Airway epithelial cell (primary cell): ENCODE measurements around the gene BATF2. TPM values are rescaled to one million over a fixed set of nuclear protein-coding genes. Genes with fewer than 3 reads are reported as not detected.

Source experiments
- total RNA-seq: library from RNA; depleted of rRNA; stranded (reverse); fragments of >200 nt; gene quantifications from 2 replicates; pipeline ENCODE4 v1.2.3, GENCODE V29; 2015

The BATF2 gene, protein sequence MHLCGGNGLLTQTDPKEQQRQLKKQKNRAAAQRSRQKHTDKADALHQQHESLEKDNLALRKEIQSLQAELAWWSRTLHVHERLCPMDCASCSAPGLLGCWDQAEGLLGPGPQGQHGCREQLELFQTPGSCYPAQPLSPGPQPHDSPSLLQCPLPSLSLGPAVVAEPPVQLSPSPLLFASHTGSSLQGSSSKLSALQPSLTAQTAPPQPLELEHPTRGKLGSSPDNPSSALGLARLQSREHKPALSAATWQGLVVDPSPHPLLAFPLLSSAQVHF
- 0.09 TPM in 1 of 2 replicates, not detected in the other for total RNA-seq

DNA sequence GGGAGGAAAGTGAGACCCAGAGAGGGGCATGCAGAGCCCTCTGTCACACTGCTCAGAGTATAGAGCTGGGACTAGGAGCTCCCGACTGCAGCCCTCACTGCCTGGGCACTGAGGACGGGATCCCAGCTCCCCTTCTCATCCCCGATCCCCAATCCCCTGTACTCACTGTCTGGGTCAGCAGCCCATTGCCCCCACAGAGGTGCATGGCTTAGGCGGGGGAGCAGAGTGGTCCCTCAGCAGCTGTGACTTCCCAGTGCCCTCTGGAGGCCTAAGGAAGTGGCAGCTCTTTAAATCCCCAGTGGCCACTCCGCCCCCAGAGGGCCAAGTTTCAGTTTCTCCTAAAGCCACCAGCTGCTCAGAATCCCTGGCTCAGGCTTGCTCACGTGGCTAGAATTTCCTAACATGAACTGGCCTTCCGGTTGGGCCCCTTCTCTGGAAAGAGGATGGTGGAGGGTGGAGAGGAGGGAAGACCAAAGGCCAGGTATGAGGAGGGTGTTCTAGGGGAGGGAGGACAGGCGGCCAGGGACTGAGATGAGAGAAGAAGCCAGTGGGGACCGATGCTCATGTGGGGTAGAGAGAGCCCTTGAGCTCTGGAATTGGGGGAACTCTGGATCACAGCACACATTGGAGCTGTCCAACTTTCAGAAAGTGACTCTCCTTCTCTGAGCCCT is at the start of gene BATF2:
TSS of gene BATF2 (minus strand) at position 262 of the 671 bp plus-strand sequence. CDS start at position 205, 57 bp downstream.

DNA sequence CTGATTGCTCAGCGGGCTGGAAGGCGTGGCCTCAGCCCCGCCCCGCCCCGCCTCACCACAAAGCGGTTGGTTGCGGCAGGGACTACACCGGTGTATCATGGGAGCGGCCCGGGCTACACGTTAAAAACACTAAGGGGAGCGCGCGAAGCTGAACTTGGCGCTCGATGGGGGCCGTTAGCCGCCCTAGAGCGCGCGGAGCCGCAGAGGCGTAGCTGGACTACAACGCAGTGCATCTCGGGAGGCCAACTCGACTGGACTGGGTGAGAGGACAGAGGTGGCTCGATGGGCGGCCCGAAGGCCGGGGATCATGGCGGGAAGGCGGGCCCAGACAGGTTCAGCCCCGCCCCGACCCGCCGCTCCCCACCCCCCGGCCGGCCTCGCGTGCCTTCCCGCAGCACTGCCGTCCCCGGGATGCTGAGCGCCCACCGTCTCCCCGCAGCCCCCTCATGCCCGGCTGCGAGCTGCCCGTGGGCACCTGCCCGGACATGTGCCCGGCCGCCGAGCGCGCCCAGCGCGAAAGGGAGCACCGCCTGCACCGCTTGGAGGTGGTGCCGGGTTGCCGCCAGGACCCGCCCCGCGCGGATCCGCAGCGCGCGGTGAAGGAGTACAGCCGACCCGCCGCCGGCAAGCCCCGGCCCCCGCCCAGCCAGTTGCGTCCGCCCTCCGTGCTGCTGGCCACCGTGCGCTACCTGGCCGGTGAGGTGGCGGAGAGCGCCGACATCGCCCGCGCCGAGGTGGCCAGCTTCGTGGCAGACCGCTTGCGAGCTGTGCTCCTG is 44.3 kb upstream of the BATF2 start, which contains the start of gene SAC3D1:
TSS of gene SAC3D1 (plus strand) at position 364 of the 776 bp plus-strand sequence. CDS start at position 447, 83 bp downstream.

DNA sequence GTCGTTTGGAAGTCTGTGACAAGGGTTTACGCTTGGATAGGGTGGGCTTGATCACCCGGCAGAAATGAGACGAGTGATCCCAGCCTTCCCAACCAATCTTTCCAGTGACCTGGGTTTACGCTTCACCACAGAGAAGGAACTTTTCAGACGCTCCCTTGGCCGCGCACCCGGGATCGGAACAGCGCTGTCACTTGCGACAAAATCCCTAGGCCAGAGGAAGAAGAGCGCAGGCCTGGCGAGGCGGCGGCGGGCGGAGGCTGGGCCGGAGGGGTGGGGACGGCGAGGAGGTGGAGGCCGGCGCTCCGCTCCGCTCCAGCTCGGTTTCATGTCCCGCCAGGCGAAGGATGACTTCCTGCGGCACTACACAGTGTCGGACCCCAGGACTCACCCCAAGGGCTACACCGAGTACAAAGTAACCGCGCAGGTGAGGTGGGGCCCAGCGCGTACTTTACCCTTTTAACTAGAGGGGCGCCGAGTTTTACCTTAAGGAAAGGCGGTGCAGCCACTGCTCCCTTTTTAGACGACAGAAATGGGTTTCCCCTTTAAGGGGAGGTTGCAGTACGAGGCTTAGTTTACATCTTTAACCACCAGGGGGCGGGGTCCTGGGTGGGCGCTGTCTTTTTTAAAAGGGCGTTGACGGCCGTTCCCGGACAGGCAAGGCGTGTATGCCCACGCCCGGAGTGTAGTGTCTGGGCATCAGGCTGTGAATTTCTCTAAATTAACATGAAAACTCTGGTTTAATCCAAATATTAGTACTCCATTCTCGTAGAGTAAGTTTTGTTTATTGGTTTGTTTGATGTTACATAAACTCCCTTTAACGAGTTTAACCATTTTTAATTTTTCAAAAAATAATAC is 30.7 kb upstream of the BATF2 start, which contains the start of gene SNX15:
TSS of gene SNX15 (plus strand) at position 227 of the 855 bp plus-strand sequence. CDS start at position 326, 99 bp downstream.

DNA sequence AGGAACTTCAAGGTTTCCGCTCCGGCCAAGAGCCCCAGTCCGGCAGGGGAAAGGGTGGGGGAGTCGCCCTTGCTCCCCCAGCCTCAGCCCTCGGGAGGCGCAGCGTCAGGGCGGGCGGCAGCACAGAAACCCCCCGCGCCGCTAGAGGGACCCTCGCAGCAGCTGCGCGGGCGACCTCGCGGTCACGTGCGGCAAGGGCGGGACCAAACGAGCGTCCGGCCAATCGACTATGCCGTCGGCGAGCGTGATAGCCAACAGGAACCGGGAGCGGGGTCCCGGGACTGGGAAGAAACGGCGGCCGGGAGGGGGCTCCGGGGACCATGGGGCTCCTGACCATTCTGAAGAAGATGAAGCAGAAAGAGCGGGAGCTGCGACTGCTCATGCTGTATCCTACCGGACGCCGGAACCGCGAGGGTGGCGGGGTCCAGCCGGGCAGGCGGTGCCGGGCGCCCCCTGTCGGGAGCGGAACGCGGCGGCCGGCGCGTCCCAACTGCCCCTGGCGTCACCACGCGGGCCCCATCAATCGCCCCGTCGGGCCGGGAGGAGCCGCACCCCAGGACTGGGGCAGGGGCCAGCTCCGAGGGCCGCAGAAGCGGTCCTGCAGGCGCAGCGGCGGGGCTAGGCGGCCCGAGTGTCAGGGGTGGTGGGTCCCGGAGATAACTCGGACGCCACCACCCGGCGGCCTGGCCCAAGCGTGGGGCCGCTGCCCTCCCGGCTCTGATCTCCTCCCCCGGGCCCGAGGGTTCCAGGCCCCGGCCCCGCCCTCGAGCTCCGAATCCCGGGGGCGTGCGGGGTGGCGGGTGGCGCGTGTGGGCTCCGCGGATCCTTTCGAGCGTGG is 17.3 kb upstream of the BATF2 start, which contains the start of gene ARL2:
TSS of gene ARL2 (plus strand) at position 273 of the 838 bp plus-strand sequence. CDS start at position 321, 48 bp downstream.

DNA sequence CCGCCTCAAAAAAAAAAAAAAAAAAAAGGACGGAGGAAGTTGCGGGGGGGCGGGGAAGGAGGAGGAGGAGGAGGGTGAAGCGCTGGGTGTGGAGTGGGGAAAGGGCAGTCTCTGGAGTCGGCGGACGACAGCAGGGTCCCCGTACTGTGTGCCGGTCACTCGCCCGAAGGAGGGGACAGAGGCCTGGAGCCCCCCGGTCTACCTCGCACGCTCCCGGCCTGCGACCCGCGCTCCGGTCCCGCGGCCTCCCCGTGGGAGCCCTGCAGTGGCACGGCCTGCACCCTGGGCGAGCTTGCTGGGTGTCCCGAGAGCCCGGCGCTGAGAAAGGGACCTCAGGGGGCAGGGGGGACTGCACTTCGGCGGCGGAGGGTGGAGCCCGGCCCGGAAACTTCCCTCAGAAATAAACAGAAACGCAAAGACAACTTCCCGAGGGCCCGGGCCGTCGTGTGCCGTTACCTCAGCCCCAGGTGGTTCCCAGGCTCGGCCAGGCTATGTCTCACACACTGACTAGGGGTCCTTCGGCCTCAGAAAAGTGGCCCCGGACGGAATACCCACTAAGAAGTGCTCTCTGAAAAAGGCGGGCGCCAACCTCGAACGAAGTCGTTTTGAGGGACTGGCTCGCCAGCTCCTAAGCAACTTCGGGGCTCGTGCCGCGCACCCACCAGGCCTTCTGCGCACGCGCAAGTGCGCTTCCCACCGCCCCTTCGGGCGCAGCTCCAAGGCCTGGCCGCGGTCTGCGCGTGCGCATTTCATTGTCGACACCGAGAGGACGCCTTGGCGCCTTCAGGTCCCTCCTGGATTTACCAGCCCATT is 25.1 kb downstream of the BATF2 start, which contains the start of gene MAJIN:
TSS of gene MAJIN (minus strand) at position 688 of the 813 bp plus-strand sequence. CDS start 12,703 bp downstream, outside the sequence.

Other genes with a start within 250 kb of the BATF2 start
- gene PYGM, start 237.0 kb downstream of the BATF2 start, total RNA-seq, result 0.14 and 0.79 TPM in 2 replicates
- gene SF1, start 218.4 kb downstream of the BATF2 start, total RNA-seq, result 130 and 133 TPM in 2 replicates
- gene MAP4K2, start 193.8 kb downstream of the BATF2 start, total RNA-seq, result 23.3 and 35.0 TPM in 2 replicates
- 21.9 and 28.4 TPM in 2 replicates for gene MEN1, start 186.4 kb downstream of the BATF2 start, total RNA-seq
- gene CDC42BPG, start 152.3 kb downstream of the BATF2 start, total RNA-seq, result 15.9 and 17.4 TPM in 2 replicates
- gene EHD1, start 118.3 kb downstream of the BATF2 start, total RNA-seq, result 43.7 and 57.8 TPM in 2 replicates
- gene ATG2A, start 79.8 kb downstream of the BATF2 start, total RNA-seq, result 18.2 and 19.0 TPM in 2 replicates
- 14.8 and 16.2 TPM in 2 replicates for gene PPP2R5B, start 72.3 kb downstream of the BATF2 start, total RNA-seq
- gene GPHA2, start 61.1 kb downstream of the BATF2 start, total RNA-seq, result not detected in 2 replicates
- not detected in 2 replicates for gene MAJIN, start 24.9 kb downstream of the BATF2 start, total RNA-seq
- 118 and 132 TPM in 2 replicates for gene ARL2, start 17.2 kb upstream of the BATF2 start, total RNA-seq
- 10.2 and 14.2 TPM in 2 replicates for gene SNX15, start 30.5 kb upstream of the BATF2 start, total RNA-seq
- 32.7 and 34.4 TPM in 2 replicates for gene SAC3D1, start 44.2 kb upstream of the BATF2 start, total RNA-seq
- gene NAALADL1, start 61.6 kb upstream of the BATF2 start, total RNA-seq, result 2.0 and 7.1 TPM in 2 replicates
- 13.9 and 14.8 TPM in 2 replicates for gene CDCA5, start 87.1 kb upstream of the BATF2 start, total RNA-seq
- 30.1 and 48.6 TPM in 2 replicates for gene ZFPL1, start 87.3 kb upstream of the BATF2 start, total RNA-seq
- gene VPS51, start 99.2 kb upstream of the BATF2 start, total RNA-seq, result 195 and 359 TPM in 2 replicates
- gene TM7SF2, start 114.9 kb upstream of the BATF2 start, total RNA-seq, result 80.3 and 96.7 TPM in 2 replicates
- gene ZNHIT2, start 120.7 kb upstream of the BATF2 start, total RNA-seq, result 28.4 and 54.3 TPM in 2 replicates
- 609 and 906 TPM in 2 replicates for gene FAU, start 125.2 kb upstream of the BATF2 start, total RNA-seq
- 54.8 and 80.0 TPM in 2 replicates for gene MRPL49, start 125.3 kb upstream of the BATF2 start, total RNA-seq
- 12.7 and 18.1 TPM in 2 replicates for gene SYVN1, start 137.5 kb upstream of the BATF2 start, total RNA-seq
- gene SPDYC, start 173.3 kb upstream of the BATF2 start, total RNA-seq, result not detected in 2 replicates
- gene CAPN1, start 185.0 kb upstream of the BATF2 start, total RNA-seq, result 594 and 598 TPM in 2 replicates